Fibroblast of skin of back (primary cell): ENCODE measurements around the gene NKAIN2.
"Not testable (repeated sequence)": the region's sequence is repeated elsewhere in the genome, so short reads cannot be mapped to it uniquely, and the experiment has no call there.

Experiments used
- DNase-seq: peaks from one replicate; pipeline ENCODE4 v3.0.0-alpha.2; 2013

Gene NKAIN2

GRCh38 chr6:123972600-123973294 is 169.1 kb downstream of the NKAIN2 start:
- DNase-seq = no peak

GRCh38 chr6:123980311-123980710 is 176.6 kb downstream of the NKAIN2 start:
- DNase-seq = no peak

GRCh38 chr6:123986938-123987337 is 183.3 kb downstream of the NKAIN2 start:
- DNase-seq = no peak

GRCh38 chr6:123989918-123990317 is 186.3 kb downstream of the NKAIN2 start:
- DNase-seq = not testable (repeated sequence)

- no peak for DNase-seq
Observed at GRCh38 chr6:123990376-123990775, 186.7 kb downstream of the NKAIN2 start.

GRCh38 chr6:123994168-123994567 is 190.5 kb downstream of the NKAIN2 start:
- no peak for DNase-seq

GRCh38 chr6:123994891-123995635 is 191.4 kb downstream of the NKAIN2 start:
- no peak for DNase-seq

GRCh38 chr6:123997223-123997622 is 193.6 kb downstream of the NKAIN2 start:
- no peak for DNase-seq

- DNase-seq = peak; percentile 5
Observed at GRCh38 chr6:124002377-124003081, 198.9 kb downstream of the NKAIN2 start.

- DNase-seq = no peak
Observed at GRCh38 chr6:124007266-124007665, 203.6 kb downstream of the NKAIN2 start.

- DNase-seq = no peak
Observed at GRCh38 chr6:124008000-124008987, 204.6 kb downstream of the NKAIN2 start.

- no peak for DNase-seq
Observed at GRCh38 chr6:124008988-124009765, 205.5 kb downstream of the NKAIN2 start.

GRCh38 chr6:124010574-124010973 is 206.9 kb downstream of the NKAIN2 start:
- DNase-seq = no peak

GRCh38 chr6:124011180-124011579 is 207.5 kb downstream of the NKAIN2 start:
- no peak for DNase-seq

- not testable (repeated sequence) for DNase-seq
Observed at GRCh38 chr6:124022051-124022450, 218.4 kb downstream of the NKAIN2 start.

- no peak for DNase-seq
Observed at GRCh38 chr6:124022641-124023040, 219.0 kb downstream of the NKAIN2 start.

- no peak for DNase-seq
Observed at GRCh38 chr6:124026694-124027093, 223.0 kb downstream of the NKAIN2 start.

- DNase-seq = no peak
Observed at GRCh38 chr6:124027392-124027791, 223.7 kb downstream of the NKAIN2 start.

- no peak for DNase-seq
Observed at GRCh38 chr6:124028117-124028516, 224.5 kb downstream of the NKAIN2 start.

- DNase-seq = no peak
Observed at GRCh38 chr6:124029567-124029966, 225.9 kb downstream of the NKAIN2 start.

GRCh38 chr6:124033501-124033900 is 229.8 kb downstream of the NKAIN2 start:
- DNase-seq = no peak
